ENCODE data around the gene KHDC4.

KHDC4 gene

GRCh38 chr1:155975375-155976061, 41.3 kb upstream of the KHDC4 start:
- H3K4me3 ChIP-seq (ENCODE audit: low read depth, low read length), result peak overlapping the region; percentile 86
- H3K27me3 ChIP-seq (ENCODE audit: insufficient read depth, low read depth, severe bottlenecking), result no peaks in the 10 kb centered on the region
- H3K27ac ChIP-seq, result peak overlapping the region; percentile 97
- no peaks in the 10 kb centered on the region for H3K9me3 ChIP-seq (ENCODE audit: severe bottlenecking)
- H3K36me3 ChIP-seq, result peaks cover 33% of the 10 kb centered on the region
- no peak for DNase-seq
- no peak for TF ChIP-seq CTCF (IDR thresholded peaks at IDR 0.05; ENCODE audit: low read depth, low read length)

- H3K27me3 ChIP-seq (ENCODE audit: insufficient read depth, low read depth, severe bottlenecking), result no peaks in the 10 kb centered on the region
- no peak for DNase-seq
- H3K36me3 ChIP-seq, result peaks cover 41% of the 10 kb centered on the region
- H3K27ac ChIP-seq, result peak overlapping the region; percentile 97
- H3K9me3 ChIP-seq (ENCODE audit: severe bottlenecking), result no peaks in the 10 kb centered on the region
- TF ChIP-seq CTCF (IDR thresholded peaks at IDR 0.05; ENCODE audit: low read depth, low read length), result 0 out of 2 replicates have a peak, but pooled peaks have one; percentile 16
- H3K4me3 ChIP-seq (ENCODE audit: low read depth, low read length), result no peak overlapping the region
Measured at GRCh38 chr1:155974208-155975115, 40.2 kb upstream of the KHDC4 start.

GRCh38 chr1:155973723-155974122, 39.5 kb upstream of the KHDC4 start:
- H3K27me3 ChIP-seq (ENCODE audit: insufficient read depth, low read depth, severe bottlenecking), result no peaks in the 10 kb centered on the region
- no peak overlapping the region for H3K27ac ChIP-seq
- TF ChIP-seq CTCF (IDR thresholded peaks at IDR 0.05; ENCODE audit: low read depth, low read length), result no peak
- H3K4me3 ChIP-seq (ENCODE audit: low read depth, low read length), result no peak overlapping the region
- DNase-seq, result no peak
- H3K9me3 ChIP-seq (ENCODE audit: severe bottlenecking), result no peaks in the 10 kb centered on the region
- peaks cover 49% of the 10 kb centered on the region for H3K36me3 ChIP-seq

- TF ChIP-seq CTCF (IDR thresholded peaks at IDR 0.05; ENCODE audit: low read depth, low read length), result no peak
- H3K27me3 ChIP-seq (ENCODE audit: insufficient read depth, low read depth, severe bottlenecking), result no peaks in the 10 kb centered on the region
- H3K4me3 ChIP-seq (ENCODE audit: low read depth, low read length), result no peak overlapping the region
Measured at GRCh38 chr1:155971910-155972809, 37.9 kb upstream of the KHDC4 start.

GRCh38 chr1:155970531-155971167, 36.4 kb upstream of the KHDC4 start:
- Histone ChIP-seq H3K4me3 (ENCODE audit: low read depth, low read length) (peak overlapping the region; percentile 11), H3K9me3 (ENCODE audit: severe bottlenecking) (no peaks in the 10 kb centered on the region), H3K27ac (peak overlapping the region; percentile 95), H3K27me3 (ENCODE audit: insufficient read depth, low read depth, severe bottlenecking) (no peaks in the 10 kb centered on the region), H3K36me3 (peaks cover 75% of the 10 kb centered on the region)
- DNase-seq, result peak; percentile 95
- no peak for TF ChIP-seq CTCF (IDR thresholded peaks at IDR 0.05; ENCODE audit: low read depth, low read length)

More at GRCh38 chr1:155971910-155972809, 37.9 kb upstream of the KHDC4 start:
- DNase-seq, result no peak
- Histone ChIP-seq H3K9me3 (ENCODE audit: severe bottlenecking) (no peaks in the 10 kb centered on the region), H3K36me3 (peaks cover 60% of the 10 kb centered on the region), H3K27ac (peak overlapping the region; percentile 95)

Data from WERI-Rb-1 (cell line).